Dedifferentiated amniotic fluid mesenchymal stem cell (primary cell): ENCODE results near the gene ARMC6.
"Not testable (repeated sequence)": the region's sequence is repeated elsewhere in the genome, so short reads cannot be mapped to it uniquely, and the experiment has no call there.

ENCODE experiments used
- DNase-seq: peaks from one replicate; pipeline ENCODE4 v3.0.0-alpha.2; 2016; ENCODE audit errors: extremely low spot score

The ARMC6 gene

DNA sequence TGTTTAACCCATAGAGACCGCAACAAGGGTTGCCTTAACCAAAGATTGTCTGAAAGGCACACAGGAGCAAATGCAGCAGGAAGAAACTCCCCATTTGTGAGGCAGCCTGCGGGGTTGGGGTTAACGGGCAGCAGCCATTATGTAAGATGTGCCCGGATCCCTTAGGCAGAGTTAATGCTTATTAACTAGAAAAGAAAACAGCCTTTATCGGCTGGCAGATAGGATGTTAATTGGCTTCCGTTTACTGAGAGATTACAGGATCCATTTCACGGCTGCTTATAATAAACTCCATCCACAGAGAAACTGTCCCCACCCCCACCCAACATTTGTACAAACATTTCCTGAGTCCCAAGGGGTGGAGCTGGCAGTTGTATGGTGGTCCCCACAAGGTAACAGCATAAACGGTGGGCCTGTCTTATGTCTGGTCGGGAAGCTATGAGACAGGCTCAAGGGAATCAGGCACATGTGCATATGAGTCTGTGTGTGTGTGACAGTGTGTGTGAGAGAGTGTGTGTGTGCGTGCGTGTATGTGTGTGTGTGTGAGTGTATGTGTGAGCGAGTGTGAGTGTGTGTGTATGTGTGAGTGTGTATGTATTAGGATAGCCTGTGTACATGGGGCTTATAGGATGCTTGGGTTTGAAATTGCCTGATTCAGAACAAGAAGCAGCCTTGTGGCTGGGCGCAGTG, 40.9 kb downstream of the ARMC6 start:
- no peak for DNase-seq

DNA sequence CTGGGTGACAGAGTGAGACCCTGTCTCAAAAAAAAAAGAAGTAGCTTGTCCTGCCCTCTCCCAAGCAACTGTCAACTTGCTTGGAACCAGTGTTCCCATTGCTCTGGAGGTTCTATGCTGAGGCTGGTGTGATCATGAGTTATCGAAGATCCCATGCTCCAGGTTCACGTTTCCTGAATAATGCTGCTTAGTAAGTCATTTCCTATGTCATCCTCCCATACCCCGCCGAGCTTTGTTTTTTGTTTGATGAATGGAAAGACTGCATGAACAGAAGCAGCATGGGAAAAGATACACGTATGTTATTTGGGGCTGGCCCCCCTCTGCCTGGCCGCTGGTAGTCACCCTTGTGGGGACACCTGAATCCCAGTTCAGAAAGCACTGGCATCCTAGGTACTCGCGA, 41.7 kb downstream of the ARMC6 start:
- no peak for DNase-seq

DNA sequence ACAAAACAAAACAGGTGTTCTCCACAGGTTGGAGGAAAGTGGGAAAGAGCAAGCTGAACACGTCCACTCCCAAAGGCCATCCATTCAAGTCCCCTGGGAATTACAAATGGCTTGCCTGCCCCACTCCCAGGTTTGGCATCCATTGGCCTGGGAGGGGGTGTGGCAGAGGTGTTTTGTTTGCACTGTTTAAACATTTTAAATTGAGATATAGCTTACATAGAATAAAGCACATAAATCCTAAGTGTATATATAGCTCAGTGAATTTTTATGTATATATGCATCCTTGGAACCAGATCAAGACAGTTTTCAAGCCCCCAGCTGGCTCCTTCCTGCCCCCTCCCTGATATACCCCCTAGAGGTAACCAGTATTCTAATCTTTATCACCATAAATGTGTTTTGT, 43.1 kb downstream of the ARMC6 start:
- DNase-seq = no peak

DNA sequence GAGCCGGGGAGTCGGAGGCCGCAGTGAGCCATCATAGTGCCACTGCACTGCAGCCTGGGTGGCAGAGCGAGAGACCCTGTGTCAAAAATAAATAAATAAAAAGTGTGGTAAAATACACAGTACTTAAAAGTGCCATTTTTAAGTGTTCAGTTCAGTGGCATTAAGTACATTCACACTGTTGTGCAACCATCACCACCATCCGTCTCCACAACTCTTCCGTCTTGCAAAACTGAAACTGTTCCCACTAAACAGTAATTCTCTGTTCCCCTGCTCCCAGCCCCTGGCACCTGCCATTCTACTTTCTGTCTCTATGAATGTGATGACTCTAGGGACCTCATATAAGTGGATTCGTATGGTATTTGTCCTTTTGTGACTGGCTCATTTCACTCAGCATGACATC, 43.7 kb downstream of the ARMC6 start:
- no peak for DNase-seq

DNA sequence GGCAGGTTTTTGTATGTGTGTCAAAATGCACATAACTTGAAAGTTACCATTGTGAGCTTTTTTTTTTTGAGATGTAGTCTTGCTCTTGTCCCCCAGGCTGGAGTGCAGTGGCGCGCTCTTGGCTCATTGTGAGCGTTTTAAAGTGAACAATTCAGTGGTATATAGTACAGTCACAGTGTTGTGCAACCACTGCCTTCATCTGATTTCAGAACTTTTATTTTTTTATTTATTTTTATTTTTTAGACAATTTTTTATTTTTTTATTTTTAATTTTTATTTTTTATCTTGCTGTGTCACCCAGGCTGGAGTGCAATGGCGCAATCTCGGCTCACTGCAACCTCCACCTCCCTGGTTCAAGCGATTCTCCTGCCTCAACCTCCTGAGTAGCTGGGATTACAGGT, 45.4 kb downstream of the ARMC6 start:
- no peak for DNase-seq

DNA sequence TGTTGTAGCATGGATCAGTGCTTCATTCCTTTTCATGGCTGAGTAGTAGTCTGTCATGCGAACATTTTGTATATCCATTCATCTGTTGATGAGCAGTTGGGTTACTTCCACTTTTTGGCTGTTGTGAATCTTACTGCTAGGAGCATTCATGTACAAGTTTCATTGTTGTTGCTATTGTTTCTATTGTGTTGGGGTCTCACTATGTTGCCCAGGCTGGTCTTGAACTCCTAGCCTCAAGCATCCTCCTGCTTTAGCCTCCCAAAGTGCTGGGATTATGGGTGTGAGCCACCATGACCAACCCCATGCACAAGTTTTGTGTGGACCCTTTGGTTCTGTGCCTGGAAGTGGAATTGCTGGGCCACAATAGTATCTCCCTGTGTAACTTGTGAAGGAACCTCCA, 46.2 kb downstream of the ARMC6 start:
- no peak for DNase-seq

DNA sequence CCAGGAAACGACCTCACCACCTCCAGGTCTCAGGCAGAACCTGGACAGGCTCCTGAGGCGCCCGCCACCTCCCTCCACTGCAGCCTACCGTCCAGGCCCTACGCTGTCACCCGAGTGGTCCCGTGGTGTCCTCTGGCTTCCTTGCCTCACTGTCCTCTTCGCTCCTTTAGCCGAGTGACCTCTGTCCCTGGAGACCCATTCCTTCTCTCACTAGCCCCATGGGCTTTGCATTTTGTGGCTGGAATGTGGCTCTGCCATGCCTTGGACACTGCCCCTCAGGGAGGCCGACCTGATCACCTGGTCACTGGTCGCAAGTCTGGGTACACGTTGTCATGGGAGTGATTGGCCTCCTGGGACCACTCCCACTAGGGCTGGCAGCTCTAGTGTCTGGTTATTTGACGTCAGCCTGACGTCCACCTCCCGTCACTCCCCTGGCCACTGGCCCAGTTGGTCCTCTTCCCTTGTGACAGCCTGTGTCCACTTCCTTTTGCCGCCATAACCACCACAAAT, 48.3 kb downstream of the ARMC6 start:
- DNase-seq = no peak

DNA sequence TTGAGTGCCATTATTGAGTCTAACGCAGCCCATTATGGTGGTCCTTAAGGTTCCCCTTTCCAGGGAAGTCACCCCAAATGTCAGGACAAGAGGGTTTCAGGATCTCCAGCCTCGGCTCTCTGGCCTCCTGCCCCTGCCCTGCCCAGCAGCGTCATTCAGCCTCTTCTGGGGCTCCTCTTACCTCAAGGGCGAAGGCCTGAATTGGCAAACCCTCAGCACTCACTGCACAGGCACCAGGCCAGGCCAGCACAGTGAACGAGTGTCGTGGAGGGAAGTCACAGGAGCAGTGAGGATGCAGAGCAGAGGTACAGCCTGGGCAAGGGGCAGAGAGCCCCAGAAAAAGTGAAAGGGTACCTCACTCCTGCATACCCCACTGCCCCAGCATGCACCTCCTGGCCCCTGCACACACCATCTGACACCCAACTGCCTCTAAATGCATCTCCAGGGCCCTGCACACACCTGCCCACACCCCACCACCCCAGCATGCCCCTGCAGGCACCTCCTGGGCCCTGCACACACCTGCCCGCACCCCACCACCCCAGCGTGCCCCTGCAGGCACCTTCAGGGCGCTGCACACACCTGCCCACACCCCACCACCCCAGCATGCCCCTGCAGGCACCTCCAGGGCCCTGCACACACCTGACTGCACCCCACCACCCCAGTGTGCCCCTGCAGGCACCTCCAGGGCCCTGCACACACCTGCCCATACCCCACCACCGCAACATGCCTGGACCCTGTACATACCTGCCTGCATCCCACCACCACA, 50.2 kb downstream of the ARMC6 start:
- no peak for DNase-seq

DNA sequence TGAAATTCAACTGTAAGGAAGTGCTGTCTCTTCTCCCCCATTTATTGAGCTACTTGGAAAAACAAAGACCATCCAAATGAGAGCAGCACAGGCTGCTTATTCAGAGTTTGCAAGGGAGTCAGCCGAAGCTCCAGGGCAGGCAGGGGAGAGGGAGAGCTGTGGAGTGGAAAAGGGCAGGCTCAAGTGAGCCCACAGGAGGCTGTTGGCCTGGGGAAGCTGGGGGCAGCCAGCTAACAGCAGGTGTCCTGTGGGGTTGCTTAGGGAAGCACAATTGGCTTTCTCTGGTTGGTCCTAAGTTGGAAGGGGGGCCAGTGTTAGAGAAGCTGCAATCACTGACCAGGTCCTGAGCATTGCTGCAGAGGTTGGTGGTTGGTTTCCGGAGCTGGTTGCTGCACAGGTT, 54.3 kb downstream of the ARMC6 start:
- no peak for DNase-seq

DNA sequence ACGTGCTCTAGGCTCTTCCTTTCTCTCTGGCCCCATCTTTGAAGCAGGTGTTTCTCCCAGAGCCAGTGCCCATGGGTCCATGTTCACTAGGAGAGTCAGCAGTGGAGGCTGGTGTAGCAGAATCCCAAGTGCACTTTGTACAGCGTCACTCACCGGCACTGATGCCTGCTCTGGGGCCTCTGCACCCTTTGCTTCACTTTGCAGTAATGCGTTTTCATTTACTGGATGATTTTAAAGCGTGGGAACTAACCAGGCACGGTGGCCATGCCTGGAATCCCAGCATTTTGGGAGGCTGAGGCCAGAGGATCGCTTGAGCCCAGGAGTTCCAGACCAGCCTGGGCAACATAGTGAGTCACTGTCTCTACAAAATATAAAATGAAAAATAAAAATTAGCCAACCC, 61.1 kb downstream of the ARMC6 start:
- no peak for DNase-seq

DNA sequence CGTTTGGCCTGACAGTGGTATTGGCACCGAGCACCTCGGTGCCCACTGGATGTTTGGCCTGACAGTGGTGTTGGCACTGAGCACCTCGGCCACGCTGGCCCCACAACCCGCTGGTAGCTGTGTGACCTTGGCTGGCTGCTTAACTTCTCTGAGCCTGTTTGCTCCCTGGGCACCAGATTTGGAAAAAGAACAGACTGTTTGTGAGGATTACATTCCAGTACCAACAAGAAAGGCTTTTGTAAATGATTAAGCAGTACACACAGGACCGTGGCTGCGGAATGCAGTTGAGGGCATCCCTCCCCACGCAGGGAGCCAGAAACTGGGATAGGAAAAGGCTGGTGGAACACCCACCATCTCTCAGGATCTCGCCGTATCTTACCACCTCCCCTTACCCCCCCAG, 62.3 kb downstream of the ARMC6 start:
- DNase-seq = no peak

DNA sequence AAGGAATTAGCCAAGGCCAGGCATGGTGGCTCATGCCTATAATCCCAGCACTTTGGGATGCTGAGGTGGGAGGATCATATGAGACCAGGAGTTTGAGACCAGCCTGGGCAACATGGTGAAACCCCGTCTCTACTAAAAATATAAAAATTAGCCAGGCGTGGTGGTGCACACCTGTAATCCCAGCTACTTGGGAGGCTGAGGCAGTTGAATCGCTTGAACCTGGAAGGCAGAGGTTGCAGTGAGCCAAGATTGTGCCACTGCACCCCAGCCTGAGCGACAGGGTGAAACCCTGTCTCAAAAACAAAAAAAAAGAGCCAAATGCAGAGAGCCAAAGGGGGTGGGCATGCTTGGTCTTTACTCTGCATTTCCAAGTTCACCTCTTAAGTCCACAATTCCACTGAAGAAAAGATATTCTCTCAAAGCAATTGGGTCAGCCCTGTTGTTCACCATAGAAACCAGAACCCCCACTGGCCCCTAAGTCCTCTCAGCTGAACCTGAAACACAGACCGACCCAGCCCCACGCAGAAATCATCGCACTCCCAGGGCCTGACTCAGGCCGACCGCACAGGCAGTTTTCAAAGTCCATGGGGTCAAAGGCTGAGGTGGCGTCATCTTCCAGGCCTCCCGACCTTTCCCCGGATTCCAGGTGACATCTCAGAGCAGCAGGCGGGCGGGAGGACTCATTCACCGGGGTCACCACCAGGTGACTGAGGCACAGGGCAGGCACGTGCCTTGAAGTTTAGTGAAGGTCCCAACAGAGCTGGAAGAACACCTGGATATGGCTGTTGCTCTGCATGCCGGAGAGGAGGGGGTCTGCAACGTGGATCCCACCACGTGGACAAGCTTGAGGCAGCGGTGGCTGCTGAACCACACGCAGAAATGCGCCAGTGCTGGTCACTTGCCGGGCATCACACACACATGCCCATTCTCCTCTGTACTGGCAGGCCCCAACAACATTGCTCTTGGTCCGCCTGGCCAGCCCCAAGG, 63.5 kb downstream of the ARMC6 start:
- no peak for DNase-seq

DNA sequence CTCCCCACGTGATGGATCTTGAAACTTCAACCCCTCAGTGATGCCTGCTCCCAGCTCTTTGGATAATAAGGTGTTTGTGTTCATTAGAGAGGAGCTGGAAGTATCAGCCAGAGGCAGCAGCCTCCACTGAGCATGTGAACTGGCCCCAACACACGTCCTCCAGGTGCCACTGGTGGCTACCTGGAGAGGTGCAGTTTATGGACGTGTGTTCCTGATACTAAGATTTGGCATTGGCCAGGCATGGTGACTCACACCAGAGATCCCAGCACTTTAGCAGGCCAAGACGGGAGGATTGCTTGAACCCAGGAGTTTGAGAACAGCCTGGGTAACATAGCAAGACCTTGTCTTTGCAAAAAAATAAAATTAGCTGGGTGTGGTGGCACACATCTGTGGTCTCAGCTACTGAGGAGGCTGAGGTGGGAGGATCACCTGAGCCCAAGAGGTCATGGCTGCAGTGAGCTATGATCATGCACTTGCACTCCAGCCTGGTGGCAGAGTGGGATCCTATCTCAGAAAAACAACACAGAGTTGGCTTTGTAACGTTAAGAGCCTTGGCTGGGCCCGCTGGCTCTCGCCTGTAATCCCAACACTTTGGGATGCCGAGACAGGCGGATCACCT, 64.8 kb downstream of the ARMC6 start:
- no peak for DNase-seq

DNA sequence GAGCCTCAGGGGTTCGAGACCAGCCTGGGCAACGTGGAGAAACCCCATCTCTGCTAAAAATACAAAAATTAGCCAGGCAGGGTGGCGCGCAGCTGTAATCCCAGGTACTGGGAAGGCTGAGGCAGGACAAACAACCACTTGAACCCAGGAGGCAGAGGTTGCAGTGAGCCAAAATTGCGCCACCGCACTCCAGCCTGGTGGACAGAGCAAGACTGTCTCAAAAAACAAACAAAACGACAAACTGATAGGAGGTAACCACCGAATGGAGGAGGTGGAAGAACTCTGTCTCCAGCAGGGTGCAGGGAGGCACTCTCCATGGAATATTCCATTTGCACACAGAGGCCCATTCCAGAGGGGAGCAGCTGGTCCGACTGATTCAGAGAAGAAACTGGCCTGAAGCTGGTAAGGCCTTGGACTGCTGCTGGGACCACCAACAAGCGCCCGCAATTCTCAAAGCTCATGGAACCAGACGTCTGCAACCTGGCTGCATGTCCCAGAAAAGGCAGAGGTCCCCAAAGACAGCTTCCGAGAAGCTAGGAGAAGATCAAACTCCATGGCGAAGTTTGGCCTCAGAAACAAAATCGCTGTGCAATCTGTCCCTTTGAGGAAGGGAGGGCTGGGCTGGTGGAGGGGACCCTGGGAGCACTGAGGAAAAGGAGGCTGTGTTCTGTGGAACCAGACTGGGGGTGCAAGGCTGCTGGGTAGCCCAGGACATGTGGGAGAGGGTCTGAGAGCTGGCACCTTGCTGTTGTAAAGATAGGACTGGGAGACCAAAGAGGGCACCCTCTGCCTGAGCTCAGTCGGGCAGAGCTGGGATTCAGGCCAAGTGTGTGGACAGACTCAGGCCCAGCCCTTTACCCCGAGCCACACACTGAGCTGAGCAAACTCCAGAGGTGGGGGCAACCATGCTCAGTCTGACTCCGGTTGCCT, 65.6 kb downstream of the ARMC6 start:
- DNase-seq = no peak

DNA sequence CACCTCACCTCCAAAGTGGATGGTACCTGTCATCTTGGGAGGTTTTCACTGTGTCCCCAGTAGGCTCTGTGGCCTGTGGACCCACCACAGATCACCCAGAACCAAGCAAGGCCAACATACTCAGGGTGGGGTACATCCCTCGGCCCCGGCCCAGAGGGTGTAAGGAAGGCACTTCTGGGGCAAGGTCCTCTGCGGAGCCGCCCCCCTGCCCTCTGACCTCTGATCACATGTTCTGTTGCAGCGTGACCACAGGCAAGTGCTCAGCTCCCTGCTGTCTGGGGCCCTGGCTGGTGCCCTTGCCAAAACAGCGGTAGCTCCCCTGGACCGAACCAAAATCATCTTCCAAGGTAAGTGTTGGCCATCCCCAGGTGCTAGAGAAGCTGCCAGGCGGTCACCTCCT, 68.1 kb downstream of the ARMC6 start:
- DNase-seq = no peak

DNA sequence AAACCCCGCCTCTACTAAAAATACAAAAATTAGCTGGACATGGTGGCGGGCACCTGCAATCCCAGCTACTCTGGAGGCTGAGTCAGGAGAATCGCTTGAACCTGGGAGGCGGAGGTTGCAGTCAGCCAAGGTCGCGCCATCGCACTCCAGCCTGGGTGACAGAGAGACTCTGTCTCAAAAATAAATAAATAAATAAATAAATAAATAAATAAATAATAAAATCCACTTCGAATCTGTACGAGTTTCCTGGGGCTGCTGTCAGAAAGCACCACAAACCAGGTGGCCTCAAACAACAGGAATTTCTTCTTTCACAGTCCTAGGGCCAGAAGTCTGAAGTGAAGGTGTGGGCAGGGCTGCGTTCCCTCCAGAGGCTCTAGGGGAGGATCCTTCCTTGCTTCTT, 69.2 kb downstream of the ARMC6 start:
- not testable (repeated sequence) for DNase-seq

DNA sequence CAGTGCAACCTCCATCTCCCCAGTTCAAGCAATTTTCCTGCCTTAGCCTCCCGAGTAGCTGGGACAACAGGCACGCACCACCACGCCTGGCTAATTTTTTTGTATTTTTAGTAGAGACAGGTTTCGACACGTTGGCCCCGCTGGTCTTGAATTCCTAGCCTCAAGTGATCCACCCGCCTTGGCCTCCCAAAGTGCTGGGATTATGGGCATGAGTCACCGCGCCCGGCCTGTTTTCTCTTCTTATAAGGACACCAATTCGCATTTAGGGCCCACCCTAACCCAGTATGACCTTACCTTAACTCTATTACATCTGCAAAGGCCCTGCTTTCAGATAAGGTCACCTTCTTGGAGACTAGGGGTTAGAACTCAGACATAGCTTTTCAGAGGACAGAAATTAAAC, 69.8 kb downstream of the ARMC6 start:
- no peak for DNase-seq

DNA sequence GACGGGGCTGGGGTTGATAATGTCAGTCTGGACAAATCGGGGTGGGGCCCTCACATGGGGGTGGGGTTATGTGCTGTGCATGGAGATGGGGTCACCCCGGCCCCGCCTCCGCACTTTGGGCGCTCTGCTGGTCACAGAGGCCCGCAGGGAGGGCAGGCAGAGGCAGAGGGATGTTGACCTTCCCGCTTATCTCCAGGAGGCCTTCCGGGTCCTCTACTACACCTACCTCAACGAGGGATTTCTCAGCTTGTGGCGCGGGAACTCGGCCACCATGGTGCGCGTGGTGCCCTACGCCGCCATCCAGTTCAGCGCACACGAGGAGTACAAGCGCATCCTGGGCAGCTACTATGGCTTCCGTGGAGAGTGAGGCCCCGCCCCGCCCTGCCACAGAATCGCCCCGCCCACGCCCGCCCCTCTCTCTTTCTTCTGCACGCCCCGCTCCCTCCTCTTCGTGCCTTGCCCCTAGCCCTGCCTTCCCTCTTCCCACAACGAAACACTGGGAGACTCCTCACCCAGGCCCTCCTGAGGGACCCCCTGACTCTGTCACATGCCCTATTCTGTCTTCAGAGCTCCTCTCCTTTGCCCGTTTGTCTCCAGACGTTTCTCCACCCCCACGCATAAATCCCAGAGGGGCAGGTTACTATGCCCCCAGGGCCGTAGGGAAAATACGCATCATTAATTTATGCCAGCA, 72.1 kb downstream of the ARMC6 start:
- no peak for DNase-seq

DNA sequence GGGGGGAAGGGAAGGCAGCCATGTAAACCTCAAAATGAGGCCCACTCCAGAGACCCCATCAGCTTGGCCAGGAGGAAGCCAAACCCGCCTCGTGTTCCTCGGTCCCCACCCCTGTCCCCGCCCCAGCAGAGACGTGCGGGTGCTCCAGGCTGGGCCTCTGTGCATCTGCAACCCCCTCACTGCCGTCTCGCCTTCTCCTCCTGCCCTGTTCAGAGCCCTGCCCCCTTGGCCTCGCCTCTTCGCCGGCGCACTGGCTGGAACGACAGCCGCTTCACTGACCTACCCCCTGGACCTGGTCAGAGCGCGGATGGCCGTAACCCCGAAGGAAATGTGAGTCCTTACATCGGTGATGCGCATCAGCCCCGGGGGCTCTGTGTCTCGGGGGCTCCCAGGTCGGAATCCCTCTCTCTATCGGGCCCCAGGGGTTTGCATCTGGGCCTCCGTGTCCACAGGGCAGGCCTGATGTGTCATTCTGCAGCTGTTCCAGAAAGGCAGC, 72.7 kb downstream of the ARMC6 start:
- no peak for DNase-seq

DNA sequence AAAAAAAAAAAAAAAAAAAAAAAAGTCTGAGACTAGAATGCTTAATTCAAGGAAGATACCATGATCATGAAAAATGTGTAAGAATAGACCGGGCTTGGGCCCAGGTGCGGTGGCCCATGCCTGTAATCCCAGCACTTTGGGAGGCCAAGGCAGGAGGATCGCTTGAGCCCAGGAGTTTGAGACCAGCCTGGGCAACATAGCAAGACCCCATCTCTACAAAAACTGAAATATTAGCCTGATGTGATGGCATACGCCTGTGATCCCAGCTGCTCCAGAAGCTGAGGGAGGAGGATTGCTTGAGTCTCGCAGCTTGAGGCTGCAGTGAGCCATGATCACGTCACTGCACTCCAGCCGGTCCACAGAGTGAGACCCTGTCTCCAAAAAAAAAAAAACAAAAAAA, 73.5 kb downstream of the ARMC6 start:
- DNase-seq = not testable (repeated sequence)
